T-helper 1 cell treated with Interleukin-12 subunit alpha and Interleukin-12 subunit beta and Interleukin-4 antibody, amounts not matched to agents 30 ng/mL and 1 ng/mL, for 36 hours (primary cell): ENCODE results near the gene ARHGEF16. TPM values are rescaled to one million over a fixed set of nuclear protein-coding genes. Genes with fewer than 3 reads are reported as not detected.

Source experiments
- intact Hi-C: fragments of 100-400 bp; cut with micrococcal nuclease; formaldehyde crosslinking; loops from one replicate; pipeline ENCODE4 v1.15.1; 2024
- total RNA-seq: library from RNA; stranded (reverse); gene quantifications from 2 replicates; pipeline ENCODE4 v1.2.3, GENCODE V29; 2022

The ARHGEF16 gene
- total RNA-seq: not detected in 2 replicates

DNA sequence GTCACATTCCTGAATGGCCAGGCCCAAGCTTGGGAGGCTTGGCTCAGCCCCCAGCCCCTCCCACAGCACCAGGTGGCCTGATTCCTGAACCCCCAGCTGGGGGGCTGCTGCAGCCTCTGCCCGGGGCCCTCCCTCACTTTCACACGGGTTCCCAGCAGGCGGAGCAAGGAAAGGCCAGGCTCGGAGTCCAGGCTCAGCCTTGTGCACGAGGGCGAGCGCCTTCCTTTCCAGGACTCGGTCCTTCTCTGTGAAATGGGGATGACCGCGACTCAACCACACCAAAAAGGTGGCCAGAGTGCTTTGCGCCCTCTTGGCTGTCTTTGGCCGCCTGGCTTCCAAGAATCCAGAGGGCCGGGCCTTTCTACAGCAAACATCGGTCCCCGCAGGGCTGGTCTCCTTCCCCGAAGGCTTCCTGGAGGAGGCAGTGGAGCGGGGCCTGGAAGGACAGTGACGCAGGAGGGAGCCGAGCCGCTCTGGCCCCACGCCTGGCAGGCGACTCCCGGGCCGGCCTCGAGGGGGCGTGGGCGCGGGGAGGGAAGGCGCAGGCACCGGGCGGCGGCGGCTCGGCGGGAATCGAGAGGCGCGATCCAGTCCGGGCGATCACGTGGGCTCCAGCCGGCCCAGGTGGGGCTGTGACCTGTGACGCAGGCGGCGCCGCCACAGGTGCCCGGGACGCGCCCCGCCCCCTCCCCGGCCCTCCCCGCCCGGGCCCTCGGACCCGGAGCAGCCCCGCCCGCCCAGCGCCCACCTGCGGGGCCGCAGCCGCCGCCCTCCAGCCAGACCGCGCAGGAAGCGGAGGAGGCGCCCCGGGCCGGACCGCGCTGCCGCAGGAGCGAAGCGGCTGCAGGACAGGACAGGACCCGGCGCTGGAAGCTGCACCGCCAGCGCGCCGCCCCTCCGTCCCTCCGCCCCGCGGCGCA lies at the start of gene ARHGEF16:
TSS of gene ARHGEF16 (plus strand) at position 775 of the 920 bp plus-strand sequence. CDS start 8,420 bp downstream, outside the sequence.
- intact Hi-C loops: loop anchor here (1.0 kb wide), 3 partner anchors 29 to 270 kb away; no protein-coding TSS in a partner anchor

DNA sequence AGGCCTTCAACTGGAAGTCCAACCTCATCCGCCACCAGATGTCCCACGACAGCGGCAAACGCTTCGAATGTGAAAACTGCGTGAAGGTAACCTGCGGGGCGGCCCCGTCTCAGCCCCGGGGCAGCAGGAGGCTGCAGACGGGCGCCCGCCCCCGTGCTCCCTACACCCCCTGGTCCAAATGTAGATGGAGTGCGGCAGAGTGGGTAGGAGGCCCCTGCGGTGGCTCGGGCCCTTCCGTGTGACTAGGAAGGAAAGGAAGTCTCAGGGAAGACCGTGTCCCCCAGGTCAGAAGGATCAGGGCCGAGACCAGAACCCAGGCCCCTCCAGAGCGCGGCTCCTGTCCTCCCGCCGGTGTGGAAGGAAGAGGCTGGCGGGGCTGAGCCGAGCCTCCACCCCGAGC lies 49.7 kb upstream of the ARHGEF16 start:
- intact Hi-C loops: no loop called here

DNA sequence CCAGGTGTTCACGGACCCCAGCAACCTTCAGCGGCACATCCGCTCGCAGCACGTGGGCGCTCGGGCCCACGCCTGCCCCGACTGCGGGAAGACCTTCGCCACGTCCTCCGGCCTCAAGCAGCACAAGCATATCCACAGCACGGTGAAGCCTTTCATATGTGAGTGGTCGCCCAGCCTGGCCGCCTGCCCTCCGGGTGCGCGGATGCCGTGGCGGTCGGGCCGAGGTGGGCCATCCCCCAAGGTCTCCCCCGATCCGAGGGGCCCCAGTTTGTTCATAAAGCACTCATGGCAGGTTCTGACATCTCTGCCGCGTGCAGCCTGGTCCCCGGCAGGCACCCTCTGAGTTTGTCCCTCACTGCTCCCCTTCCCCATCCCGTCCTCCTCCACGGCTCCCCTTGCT lies 49.0 kb upstream of the ARHGEF16 start:
- intact Hi-C loops: no loop called here

- intact Hi-C loops: no loop called here
Observed at GRCh38 chr1:3405974-3406867, 48.2 kb upstream of the ARHGEF16 start.

GRCh38 chr1:3407021-3407420 lies 47.4 kb upstream of the ARHGEF16 start:
- intact Hi-C loops: no loop called here

DNA sequence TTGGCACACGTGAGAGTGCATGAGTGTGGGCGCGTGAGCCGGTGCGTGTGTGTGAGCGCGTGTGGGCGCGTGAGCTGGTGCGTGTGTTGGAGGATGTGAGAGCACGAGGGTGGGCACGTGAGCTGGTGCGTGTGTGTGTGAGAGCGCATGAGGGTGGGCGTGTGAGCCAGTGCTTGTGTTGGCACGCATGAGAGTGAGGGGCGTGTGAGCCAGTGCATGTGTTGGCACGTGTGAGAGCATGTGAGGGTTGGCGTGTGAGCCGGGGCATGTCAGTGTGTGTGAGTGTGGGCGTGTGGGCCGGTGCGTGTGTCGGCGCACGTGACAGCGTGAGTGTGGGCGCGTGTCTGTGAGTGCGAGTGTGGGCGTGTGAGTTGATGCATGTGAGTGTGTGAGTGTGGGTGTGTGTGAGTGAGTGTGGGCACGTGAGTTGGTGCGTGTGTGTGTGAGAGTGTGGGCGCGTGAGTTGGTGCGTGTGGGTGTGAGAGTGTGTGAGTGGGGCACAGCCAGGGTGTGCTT lies 45.7 kb upstream of the ARHGEF16 start:
- intact Hi-C loops: no loop called here

DNA sequence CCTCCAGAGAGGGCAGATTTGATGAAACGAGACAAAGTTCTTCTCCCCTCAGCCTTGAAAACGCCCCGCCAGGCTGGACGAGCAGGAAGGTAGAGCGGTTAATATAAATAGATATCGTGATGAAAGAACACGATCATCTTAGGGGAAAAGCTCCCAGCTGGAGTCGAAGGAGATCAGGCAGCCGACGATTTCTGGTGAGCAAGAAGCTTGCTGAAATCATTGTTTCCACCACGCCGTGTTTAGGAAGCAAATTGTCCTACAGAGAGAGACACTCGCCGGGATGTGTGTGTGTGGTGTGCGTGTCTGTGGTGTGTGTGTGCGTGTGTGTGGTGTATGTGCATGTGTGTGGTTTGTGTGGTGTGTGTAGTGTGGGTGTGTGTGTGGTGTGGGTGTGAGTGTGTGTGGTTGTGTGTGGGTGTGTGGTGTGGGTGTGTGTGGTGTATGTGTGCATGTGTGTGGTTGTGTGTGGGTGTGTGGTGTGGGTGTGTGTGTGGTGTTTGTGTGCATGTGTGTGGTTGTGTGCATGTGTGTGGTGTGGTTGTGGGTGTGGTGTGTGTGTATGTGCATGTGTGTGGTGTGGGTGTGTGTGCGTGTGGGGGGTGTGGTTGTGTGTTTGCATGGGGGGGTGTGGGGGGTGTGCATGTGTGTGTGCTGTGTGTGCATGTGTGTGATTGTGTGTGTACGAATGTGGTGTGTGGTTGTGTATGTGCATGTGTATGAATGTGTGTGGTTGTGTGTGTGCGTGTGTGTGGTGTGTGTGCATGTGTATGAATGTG lies 44.9 kb upstream of the ARHGEF16 start:
- intact Hi-C loops: no loop called here

GRCh38 chr1:3410142-3410925 lies 44.1 kb upstream of the ARHGEF16 start:
- intact Hi-C loops: no loop called here

- intact Hi-C loops: no loop called here
Observed at GRCh38 chr1:3411806-3412205, 42.7 kb upstream of the ARHGEF16 start.

- intact Hi-C loops: no loop called here
Observed at GRCh38 chr1:3412376-3412775, 42.1 kb upstream of the ARHGEF16 start.

GRCh38 chr1:3413975-3414710 lies 40.3 kb upstream of the ARHGEF16 start:
- intact Hi-C loops: no loop called here

GRCh38 chr1:3415260-3416090 lies 39.0 kb upstream of the ARHGEF16 start:
- intact Hi-C loops: no loop called here

- intact Hi-C loops: no loop called here
Observed at GRCh38 chr1:3417082-3417739, 37.3 kb upstream of the ARHGEF16 start.

DNA sequence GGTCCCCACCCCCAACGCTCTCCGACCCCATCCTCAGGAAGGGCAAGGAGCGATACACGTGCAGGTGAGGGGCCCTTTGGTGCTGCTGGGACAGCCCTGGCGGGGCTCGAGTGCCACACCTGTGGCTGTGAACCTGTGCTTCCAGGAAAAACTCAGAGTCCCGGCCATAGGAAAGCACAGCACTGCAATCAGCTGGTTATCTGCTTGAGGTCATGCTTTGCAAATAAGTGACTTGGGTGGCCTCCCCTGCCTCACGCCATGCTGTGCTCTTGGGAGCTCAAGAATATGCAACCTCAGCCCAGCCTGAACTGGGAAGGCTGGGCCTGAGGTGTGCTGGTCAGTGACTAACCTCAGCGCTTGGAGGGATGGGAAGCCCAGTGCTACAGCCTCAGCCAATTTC lies 36.5 kb upstream of the ARHGEF16 start:
- intact Hi-C loops: no loop called here

DNA sequence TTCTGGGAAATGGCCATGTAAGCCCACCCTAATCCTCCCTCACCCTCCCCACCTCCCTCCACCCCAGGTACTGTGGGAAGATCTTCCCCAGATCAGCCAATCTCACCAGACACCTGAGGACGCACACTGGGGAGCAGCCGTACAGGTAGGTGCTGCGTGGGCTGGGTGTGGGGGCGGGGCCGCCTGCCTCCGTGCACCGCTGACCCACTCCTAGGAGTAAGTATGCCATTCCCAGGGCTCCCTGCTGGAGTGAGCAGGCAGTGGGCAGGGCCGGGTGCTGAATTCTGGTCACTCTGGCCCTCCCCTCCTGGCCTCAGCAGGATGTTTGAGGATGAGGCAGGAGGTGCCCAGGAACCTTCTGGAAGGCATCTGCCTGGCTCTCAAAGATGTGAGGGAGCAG lies 35.9 kb upstream of the ARHGEF16 start:
- intact Hi-C loops: no loop called here

DNA sequence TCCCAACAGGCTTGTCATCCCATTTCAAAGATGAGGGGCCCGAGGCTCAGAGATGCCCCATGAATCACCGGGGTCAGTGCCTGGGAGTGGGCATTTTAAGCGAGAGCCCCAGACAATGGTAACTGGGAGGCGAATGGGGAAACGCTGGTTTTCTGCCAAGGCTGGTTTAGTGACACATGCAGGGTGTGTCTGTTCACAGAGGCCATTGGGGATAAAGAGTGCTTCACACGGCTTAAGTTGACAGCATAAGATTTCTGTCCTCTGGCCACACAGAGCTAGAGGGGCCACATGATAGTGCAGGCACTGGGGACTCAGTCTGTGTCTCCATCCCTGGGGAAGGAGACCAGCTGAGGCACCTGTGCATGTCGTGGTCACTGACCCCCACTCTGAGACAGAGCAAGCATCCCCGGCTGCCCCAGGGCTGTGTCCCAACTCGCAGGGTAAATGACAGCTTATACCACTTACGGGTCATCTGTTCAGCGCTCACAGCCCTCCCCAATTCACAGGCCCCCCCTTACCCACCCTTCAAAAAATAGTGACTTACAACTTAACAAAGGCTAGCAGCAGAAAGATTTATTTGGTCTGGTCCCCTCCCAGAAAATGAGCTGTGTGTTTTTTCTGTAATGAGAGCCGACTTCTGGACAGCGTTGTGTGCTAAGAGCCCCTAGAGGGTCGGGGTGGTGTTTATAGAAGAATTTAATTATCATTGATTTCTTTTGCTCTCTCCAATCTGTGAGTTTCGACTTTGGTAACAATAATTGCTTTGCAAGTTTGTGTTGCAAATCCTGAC lies 34.9 kb upstream of the ARHGEF16 start:
- intact Hi-C loops: no loop called here

DNA sequence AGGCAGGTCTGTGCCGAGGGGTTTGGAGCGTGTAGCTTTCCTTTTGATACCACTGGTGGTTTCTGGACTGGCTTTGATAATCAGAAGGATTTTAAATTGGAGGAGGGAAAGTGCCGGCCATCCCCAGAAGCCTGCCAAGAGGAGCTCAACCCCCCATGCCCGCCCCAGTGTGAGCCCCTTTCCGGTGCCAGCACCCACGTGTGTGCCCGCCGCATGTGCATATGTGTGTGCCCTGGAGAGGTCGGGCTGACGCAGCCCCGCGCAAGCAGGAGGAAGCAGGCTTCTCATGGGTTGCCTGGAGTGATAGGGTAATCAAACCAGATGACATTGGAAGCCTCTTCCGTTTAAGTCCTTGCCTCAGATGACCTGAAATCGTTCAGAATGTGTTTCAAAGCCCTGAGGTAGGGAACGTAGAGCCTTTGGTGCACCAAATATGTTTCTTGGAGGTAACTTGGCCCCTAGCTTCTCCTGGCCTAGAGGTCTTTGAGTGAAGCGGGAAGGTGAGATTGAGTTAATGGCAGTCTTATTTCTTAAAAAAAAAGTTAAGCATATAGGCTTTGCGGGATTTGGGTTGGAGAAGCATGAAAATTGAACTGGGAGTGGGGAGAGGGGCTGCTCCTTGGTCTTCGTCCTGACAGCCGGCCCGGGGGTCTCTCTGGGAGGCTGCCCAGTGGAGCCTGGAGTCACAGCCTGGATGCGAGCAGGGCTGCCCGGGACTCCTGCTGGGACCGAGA lies 34.1 kb upstream of the ARHGEF16 start:
- intact Hi-C loops: no loop called here
